ENCODE results near the gene JAZF1.

DNA sequence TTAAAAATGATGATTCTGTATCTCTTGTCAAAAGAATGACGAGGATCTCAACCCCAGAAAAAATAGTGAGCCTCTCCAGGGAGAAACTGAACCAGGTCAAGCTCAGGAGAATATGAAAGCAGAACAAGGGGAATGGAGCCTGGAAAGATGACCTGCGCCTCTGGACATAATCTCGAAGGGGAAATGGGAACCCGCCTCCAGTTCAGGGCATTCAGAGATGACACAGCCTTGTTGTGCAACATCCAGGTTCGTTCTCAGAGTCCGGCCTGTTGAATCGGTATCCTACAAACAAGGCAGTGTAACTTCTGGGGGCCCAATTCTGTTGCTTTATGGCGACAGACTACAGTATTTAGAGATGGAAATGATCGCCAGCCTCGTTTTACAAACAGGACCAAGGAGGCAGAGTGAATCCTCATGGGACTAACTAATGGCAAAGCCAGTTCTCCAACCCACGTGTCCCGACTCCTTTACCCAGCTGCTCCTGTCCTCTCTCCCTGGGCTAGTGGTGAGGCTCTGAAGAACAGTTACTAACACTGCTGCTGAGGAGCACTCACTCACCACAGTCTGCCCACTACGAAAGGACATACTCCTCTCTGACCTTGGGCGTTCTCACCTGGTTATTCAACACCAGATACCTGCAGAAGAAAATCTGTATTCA, 67.6 kb downstream of the JAZF1 start:
- TF ChIP-seq SUZ12 (IDR thresholded peaks at IDR 0.05; ENCODE audit: extremely low read depth, insufficient read depth, insufficient read length) = no peak
- TF ChIP-seq ZNF274 (IDR thresholded peaks at IDR 0.05; ENCODE audit: low read depth, low read length) = no peak
